Activated naive CD4-positive, alpha-beta T cell treated with anti-CD3 and anti-CD28 coated beads, Interleukin-2, amount 50 U/mL, for 16 hours (primary cell): ENCODE measurements around the gene HGD.
"Not testable (repeated sequence)": the region's sequence is repeated elsewhere in the genome, so short reads cannot be mapped to it uniquely, and the experiment has no call there.

Source experiments
- DNase-seq: peaks from one replicate; pipeline ENCODE4 v3.0.0-alpha.2; 2020

Gene HGD

DNA sequence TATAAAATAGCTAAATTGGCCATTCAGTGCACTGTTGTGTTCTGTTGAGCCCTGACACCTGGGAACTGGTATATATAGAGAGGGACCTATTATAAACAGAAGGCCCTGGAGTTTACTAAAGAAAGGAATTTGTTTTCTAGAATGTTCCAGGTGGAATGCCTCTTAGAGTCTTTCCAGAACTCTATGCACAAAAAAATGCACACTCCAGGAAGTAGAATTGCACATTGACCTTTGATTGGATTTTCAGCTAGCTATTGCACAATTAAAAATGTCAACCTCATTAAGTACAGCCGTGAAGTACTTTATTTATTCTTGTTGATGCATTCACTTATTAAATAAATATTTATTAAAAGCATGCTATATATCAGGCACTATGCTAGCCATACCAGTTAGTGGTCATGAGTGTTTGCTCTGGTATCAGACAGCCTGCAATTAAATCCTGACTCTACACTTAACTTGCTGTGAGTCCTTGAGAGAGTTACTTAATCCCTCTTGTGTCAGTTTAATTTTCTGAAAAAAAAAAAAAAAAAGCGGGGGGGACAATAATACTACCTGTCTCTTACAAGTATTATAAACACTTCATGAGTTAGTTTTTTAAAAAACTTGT is 45.1 kb downstream of the HGD start:
- DNase-seq, result no peak

DNA sequence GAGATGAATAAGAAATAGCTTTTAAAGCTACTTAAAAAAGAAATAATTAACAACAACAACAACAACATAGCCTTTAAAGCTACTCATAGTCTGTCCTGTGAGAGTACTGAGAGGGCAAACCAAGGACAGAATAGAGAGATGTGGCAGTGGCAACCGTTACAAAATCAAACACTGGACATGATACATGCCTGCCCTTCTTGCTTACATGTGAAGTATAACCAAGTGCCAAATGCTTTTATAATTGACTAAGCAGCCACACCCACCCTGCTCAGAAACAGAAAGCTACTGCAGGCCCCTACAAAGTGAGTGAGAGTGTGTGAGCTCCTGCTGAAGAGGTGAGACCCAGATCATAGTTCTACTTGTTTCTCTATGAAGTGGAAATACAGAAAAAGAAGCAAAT is 47.5 kb downstream of the HGD start:
- DNase-seq, result no peak

DNA sequence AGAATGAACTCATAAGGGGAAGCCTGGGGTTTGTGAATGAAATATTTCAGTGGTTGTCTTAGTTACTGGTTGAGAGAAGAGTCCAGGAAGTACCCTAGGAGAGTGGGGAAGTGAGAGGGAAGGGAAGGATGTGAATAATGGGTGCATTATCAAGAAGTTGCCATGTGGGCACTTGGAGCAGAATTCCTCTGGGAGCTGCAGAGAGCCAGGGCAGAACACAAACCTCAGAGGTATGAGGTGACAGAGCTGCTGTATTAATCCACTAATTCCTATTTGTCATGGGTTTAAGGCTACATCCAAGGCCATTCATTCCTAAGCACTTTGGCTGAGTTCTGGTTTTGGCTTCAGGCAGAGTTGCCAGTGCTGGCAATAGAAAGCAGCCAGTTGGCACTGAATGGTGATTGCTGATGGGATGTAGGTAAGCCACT is 56.9 kb downstream of the HGD start:
- DNase-seq, result no peak

DNA sequence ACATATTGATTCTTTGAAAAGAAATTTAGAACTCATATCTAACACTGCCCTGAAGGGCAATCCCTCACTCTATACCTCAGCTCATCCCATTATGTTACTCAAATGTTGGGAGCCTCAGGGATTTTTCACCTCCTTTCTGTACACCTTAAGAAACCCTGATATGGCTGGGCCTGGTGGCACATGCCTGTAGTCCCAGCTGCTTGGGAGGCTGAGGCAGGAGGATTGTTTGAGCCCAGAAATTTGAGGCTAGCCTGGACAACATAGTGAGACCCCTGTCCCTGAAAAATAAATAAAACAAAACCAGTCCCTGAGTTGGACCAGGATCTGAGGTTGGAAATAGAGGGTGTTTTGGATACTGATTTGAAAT is 58.3 kb downstream of the HGD start:
- DNase-seq, result no peak

DNA sequence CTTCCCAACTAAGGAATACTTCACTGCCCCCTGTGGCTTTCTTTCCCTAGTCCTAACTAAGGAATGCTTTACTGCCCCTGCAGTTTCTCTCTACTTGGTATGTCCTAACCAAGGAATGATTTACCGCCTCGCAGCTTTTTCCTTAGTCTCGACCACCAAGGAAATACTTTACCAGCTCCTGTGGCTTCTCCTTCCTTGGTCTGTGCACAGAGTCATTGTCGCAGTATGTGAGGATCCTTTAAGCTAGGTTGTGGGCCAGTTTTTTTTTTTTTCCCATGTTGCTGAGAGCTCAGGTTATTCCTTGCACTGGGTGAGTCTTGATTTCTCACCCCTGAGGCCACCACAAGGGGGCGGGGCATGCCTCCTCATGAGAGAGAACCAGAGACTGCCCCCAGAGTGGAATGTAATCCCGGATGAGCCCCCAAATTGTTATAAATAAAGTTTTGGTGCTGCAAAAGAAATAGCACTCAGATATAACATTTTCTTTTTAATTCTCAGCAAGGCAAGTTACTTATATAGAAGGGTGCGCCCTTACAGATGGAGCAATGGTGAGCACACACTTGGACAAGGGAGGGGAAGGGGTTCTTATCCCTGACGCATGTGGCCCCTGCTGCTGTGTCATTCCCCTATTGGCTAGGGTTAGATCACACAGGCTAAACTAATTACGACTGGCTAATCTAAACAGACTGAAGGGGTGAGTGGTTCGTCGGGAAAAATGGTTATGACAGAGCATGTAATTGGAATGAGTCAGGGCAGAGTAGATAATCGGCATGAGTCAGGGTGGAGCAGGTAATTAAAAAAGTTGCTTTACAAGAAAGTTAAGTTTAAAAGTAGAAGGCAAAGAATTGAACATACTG is 58.9 kb downstream of the HGD start:
- no peak for DNase-seq

DNA sequence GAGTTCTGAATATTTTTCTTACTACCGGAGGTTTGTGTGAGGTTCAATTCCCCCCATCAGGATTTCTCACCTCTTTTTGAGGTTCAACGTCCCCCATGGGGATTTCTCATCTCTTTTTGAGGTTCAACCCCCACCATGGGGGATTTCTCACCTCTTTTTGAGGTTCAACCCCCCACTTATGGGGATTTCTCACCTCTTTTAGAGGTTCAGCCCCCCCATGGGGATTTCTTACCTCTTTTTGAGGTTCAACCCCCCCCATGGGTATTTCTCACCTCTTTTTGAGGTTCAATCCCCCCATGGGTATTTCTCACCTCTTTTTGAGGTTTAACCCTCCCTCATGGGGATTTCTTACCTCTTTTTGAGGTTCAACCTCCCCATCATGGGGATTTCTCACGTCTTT is 59.6 kb downstream of the HGD start:
- DNase-seq, result no peak

DNA sequence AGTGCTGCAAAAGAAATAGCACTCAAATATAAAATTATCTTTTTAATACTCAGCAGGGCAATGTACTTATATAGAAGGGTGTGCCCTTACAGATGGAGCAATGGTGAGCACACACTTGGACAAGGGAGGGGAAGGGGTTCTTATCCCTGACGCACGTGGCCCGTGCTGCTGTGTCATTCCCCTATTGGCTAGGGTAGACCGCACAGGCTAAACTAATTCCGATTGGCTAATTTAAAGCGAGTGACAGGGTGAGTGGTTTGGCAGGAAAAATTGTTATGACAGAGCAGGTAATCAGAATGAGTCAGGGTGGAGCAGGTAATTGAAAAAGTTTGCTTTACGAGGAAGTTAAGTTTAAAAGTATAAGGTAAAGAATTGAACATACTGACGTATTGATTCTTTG is 65.3 kb downstream of the HGD start:
- DNase-seq, result not testable (repeated sequence)

DNA sequence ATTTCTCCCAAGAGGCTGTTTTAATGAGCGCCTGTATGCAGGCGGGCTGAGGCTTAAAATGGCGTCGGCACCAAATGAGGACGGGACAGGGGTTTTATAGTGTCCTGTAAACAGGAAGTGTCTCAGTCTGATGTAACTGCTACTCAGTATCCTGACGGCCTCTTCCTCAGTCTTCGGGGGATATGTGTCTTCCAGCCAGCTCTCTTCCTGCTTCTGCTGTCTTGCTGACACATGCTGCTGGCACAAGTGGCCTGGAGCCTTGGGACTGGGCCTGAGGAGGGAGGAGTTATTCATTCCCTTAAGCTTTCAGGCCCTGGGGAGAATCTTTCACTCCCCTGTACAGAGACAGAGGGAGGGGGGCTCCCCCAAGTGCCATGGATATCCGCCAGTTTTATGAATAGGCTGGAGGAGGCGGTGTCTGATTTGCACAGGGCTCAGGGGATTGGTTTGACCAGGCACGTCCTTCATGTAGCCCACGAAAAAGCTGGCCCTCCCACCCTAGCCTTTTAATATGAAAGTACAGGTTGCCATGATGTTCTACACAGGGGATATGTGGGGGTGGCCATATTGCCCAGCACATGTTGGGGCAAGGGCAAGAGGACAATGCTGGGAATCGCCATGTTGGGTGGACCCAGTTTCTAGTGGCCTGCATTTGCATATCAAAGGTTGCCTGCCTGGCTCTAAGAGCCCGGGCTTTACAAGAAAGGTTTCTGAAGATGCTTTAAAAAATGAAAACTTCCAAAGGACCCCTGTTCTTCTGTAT is 66.0 kb downstream of the HGD start:
- no peak for DNase-seq

DNA sequence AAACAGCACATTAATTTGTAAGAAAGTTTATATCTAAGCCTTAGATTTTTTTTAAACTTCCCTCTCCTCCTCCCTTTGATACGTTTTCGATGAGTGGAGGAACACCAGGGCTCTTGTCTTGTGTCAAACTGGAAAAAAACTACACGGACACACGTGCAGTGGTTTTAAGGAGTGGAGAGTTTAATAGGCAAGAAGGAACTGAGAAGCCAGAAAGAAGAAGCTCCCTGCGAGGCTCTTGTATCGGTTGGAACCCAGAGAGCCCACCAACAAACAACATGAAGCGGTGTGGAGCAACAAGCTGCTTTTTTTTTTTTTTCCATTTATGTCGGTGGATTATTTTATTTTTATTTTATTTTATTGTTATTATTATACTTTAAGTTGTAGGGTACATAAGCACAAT is 67.3 kb downstream of the HGD start:
- no peak for DNase-seq

DNA sequence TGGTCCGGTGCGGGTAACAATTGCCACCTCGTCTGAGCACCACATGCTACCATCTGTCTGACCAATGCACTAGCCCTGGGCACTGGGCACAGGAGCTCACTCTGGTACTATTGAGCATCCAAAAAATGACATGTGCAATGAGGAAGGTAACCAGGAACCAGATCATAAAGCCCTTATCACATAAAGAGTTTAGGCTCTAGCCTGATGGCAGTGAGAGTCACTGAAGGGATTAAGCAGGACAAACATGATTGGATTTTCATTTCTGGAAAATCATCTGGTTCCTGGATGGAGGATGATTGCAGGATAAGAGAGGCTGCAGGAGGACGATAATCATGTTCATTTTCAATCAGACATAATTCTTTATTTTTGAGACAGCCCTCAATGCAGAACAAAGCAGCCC is 73.5 kb downstream of the HGD start:
- DNase-seq, result no peak

DNA sequence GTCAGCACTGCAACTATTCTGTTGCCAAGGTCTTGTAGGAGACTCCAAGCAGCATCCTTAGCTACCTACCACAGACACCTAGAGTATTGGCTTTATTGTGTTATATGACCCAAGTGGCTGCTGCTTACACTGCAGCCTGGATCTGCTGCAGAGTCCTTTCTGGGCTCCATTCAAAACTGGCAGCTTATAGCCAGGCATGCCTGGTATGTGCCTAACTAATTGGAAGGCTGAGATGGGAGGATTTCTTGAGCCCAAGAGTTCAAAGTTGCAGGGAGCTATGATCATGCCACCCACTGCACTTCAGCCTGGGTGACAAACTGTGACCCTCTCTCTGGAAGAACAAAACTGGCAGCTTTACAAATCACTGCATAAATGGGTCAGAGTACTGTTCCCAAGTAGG is 77.3 kb downstream of the HGD start:
- no peak for DNase-seq

DNA sequence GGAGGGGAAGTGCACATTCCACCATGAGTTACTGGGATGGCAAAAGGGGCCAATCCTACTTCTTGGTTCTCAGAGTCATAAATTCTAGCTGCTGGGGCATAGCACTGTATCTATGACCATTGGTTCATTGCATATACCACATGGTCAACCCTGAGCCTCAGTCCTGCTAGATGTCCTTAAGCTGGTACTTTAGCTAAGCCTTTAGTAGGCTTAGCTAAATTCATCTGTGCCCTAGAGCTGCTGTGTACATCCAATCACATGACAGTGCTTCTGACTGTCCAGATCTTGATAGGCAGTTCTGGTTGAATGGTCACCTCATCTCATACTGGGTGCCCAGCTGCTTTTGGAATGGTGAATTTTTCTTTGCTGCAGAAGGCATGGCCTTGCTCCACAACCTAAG is 77.7 kb downstream of the HGD start:
- DNase-seq, result no peak

DNA sequence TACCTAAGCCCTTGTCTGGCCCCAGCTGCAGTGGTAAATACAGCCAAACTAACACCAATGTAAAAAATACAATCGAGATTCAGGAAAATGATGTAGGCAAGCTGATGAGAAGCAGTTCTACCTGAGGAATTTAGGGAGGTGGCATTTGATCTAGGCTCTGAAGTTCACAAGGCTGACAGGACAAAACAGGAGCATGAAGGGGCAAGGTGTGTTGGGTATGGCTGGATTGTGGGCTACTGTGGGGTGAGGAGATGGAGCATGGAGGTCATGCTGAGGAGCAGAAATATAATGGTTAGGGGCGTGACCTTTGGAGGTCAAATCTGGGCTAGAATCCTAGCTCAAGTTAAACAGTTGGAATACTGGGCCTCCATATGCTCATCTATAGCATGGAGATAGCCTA is 79.4 kb downstream of the HGD start:
- DNase-seq, result no peak

DNA sequence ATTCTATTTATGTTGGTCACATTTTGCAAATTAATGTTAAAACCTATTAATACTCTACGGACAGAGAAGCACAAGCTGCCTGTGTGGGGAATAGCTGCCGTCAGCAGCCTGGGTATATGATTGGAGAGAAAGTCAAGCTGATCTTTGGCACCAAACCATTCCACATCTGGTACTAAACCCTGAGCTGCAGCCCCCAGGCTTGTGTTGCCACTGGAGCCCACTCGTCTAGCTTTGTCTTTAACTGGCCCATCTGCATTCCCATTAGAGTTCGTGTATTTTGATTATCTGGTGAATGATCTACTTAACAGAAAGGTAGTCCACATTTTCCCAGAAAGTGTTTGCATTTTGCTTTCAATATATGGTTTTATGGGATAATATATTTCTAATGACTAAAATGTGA is 80.5 kb downstream of the HGD start:
- DNase-seq, result no peak

DNA sequence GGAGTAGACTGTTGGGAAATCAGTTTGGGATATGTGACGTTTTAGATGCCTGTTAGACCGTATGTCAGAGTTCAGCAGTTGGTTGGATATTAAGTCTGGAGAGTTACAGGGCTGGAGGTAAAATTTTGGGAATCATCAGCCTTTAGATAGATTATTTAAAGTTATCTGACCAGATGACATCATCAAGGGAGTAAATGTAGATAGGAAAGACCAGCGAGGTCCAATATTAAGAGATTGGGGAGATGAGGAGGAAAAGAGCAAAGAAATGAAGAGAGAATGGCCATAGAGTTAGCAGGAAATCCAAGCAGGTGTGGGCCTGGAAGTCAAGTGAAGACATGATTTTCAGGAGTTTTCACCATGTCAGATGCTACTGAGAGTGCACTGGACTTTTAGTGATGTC is 82.8 kb downstream of the HGD start:
- DNase-seq, result no peak

DNA sequence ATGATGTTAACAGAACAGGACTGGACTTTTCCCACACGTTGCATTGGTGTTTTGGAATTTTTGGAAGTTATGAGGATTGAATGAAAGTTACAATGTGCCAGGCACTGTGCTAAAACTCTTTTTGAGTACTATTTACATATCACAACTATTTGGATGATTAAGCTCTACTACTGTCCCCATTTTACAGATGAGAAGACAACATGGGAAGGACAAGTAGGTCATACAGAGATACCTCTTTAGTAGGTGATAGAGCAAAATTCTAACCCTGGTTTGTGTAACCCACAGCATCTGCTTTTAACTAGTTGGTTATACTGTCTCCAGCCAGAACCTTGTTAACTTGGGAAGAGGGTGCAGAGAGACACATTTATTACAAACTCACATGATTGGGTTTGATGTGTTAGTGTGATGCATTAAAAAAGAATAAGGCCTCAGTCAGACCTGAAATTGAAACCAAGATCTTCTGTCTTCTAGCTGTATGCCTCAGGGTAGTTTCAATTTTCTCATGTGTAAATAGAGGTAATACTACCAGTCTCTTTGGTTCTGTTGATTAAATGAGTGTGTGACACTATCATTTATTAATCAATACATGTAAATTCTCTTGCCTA is 84.5 kb downstream of the HGD start:
- DNase-seq, result no peak

DNA sequence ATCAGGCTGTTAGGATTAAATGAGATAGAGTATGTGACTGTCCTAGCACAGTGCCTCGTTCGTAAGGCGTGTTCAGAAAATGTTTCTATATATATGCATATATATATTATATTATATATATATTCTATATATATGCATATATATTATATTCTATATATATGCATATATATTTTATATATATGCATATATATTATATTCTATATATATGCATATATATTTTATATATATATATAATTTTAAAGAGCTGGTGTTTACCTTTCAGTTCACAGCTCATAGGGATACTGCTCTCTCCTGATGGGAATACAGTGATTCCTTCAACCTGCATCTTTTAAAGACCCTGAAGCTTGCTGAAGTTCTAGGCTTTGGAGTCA is 85.2 kb downstream of the HGD start:
- DNase-seq, result no peak

DNA sequence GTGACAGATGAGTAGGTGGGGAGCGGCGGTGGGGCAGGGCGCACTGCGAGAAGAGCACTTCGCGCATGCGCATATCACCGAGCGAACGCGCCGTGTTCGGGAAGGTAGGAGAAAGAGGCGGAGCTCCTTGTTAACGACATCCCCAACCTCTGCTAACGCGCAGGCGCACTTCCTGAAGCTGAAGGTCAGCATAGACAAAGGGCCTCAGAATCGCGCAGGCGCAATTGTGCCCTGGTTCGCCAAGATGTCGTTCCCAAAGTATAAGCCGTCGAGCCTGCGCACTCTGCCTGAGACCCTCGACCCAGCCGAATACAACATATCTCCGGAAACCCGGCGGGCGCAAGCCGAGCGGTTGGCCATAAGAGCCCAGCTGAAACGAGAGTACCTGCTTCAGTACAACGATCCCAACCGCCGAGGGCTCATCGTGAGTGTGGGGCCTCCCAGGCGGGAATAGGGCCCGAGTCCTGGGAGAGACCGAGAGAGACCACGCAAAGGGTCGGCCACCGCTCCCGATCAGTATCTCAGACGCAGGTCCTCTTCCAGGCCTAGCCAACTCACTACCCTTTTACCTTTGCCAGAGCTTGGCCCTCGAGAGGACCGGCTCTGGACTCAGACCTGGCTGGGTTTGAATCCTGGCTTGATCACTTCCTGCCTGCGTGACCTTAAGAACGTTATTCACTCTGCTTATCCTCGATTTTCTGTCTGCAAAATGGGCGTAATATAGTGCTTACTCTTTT is 85.8 kb downstream of the HGD start, which contains the start of gene NDUFB4:
Gene NDUFB4, plus strand, starts transcription at position 221 of the 737 bp plus-strand sequence. Its CDS starts 24 bp downstream, at position 245.
- DNase-seq, result peak; percentile 95

DNA sequence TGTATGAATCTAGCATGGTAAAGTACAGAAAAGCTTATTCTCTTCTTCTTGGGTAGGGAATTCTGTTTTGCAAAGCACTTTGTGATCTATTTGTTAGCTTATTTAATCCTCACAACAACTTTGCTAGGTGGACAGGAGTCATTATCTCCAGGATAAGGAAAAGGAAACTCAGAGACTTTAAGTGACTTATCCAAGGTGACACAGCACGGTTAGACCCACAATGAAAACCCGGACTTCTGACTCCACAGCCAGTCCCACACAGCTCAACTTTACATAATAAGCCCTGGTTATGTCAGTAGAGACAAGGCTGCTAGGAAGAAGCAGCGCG is 86.3 kb downstream of the HGD start:
- no peak for DNase-seq

DNA sequence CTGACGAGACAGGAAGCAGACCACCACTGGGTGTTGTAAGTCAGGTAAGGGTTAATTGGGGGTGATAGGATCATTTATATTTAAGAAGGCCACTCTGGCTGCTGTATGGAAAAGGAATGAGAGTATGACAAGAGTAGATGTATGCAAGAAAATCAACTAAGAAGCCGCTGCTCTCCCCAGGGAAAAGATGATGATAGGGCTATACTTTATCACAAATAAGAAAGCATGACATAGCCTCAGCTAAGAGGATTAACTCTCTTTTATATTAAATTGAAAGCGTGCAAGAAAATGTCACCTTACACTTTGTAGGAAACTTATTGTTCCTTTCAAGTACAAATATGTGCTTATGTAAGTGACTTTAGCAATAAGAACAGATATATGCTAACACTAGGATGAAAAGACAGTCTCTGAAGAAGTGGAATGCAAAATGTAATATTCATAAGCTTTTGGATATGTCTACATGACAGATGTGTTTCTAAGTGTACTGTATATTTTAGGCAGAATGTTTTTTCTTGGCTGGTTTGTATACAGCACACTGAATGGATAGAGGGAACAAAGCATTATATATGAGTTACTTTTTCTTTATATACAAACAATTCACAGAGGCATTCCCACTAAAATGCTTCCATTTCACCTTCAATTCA is 94.6 kb downstream of the HGD start:
- DNase-seq, result no peak
